Epithelial cell of esophagus (primary cell): ENCODE results near the gene MEX3D.
"Not testable (repeated sequence)": the region's sequence is repeated elsewhere in the genome, so short reads cannot be mapped to it uniquely, and the experiment has no call there.

ENCODE experiments used
- DNase-seq: peaks from one replicate; pipeline ENCODE4 v3.0.0; 2010; ENCODE audit warnings: low read depth
- H3K4me3 ChIP-seq: 2 replicates; pipeline ENCODE4 v1.5.1; 2011; ENCODE audit warnings: mild to moderate bottlenecking, low read length, control low read depth
- TF ChIP-seq, protein P1 (sequence below): IDR thresholded peaks from 2 replicates; pipeline ENCODE4 v1.5.1; 2011; ENCODE audit warnings: low read depth, mild to moderate bottlenecking, low read length, control low read depth, inconsistent platforms; ENCODE audit not compliant: insufficient read depth; ENCODE audit errors: missing control alignments

The MEX3D gene

DNA sequence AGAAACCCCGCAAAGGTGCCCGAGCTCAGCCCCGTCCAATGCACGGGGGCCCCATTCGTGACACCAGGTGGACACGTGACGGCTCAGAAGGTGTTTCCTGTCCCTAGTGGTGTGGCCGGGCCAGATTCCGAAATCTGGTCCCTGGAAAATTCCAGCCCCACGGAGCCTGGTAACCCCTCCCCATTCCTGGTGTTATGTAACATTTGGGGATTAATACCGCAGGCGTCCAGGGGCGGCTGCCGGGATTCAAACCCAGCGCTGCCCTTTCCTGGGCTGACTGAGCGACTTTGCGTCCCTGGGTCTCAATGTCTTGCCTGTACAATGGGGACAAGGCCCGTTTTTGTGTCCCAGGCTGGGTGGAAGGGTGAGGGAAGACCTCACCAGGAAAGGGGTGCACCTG is 45.3 kb downstream of the MEX3D start:
- no peak overlapping the region for H3K4me3 ChIP-seq
- DNase-seq, result no peak
- TF ChIP-seq, protein P1, sequence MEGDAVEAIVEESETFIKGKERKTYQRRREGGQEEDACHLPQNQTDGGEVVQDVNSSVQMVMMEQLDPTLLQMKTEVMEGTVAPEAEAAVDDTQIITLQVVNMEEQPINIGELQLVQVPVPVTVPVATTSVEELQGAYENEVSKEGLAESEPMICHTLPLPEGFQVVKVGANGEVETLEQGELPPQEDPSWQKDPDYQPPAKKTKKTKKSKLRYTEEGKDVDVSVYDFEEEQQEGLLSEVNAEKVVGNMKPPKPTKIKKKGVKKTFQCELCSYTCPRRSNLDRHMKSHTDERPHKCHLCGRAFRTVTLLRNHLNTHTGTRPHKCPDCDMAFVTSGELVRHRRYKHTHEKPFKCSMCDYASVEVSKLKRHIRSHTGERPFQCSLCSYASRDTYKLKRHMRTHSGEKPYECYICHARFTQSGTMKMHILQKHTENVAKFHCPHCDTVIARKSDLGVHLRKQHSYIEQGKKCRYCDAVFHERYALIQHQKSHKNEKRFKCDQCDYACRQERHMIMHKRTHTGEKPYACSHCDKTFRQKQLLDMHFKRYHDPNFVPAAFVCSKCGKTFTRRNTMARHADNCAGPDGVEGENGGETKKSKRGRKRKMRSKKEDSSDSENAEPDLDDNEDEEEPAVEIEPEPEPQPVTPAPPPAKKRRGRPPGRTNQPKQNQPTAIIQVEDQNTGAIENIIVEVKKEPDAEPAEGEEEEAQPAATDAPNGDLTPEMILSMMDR, result no peak

DNA sequence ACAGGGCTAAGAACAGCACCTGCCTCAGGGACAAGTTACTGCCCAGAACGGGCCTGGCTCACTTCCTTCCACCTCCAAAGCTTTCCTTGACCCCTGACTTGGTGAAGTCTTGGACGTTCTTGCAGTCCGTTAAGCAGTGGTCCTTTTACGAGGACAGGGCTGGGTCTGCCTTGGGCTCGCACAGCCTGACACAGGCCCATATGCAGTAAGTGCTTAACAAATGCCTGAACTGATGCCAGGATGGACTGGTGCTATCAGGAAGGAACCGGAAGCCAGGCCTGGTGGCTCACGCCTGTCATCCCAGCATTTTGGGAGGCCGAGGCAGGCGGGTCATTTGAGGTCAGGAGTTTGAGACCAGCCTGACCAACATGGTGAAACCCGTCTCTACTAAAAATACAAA is 46.1 kb downstream of the MEX3D start:
- TF ChIP-seq, protein P1, result no peak

DNA sequence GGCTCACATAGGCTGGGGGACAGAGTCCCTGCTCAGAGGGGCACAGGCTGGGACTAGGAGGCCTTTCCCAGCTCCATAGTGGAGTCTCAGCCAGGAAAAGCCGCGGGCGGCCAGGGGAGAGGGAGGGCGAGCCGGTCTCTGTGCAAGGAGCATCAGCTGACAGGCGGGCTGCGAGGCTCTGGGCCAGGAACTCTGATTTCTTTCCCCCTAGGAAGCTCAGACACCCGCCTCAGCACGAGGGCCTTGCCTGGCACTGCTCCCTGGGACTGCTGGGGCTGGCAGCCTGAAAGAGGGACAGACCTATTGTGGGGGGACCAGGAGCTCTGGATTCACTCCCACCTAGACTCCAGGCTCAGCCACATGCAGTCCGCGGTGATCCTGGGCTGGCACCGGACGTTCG is 46.5 kb downstream of the MEX3D start:
- TF ChIP-seq, protein P1, result no peak
- DNase-seq, result no peak
- H3K4me3 ChIP-seq, result no peak overlapping the region

More for the DNA sequence above, 46.1 kb downstream of the MEX3D start:
- H3K4me3 ChIP-seq, result no peak overlapping the region
- DNase-seq, result no peak

DNA sequence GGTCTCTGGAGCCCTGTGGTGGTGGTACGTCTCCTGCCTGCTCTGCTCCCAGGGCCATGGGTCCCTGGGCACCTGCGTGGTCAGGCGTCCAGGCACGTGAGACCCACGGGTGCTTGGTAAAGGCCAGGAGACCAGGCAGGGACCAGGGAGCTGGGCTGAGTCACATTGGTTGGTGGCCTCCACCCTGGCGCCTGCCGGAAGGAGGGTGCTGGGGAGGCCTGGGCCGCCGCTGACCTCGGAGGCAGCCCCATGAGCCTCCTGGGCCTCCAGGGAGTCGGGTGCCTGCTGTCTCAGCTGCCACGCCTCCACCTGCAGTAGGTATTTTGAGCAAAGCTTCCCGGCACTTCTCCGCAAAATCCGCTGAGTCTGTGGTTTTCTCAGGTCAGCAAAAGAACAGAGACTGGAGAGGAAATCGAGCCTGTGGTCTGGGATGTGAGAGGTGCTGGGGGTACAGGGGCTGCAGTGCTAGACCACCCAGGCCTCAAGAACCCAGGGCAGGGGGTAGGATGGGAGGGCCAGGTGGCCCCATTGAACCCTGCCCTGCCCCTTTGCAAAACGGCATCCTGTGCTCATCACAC is 47.8 kb downstream of the MEX3D start:
- no peak overlapping the region for H3K4me3 ChIP-seq
- DNase-seq, result no peak
- TF ChIP-seq, protein P1, result no peak

DNA sequence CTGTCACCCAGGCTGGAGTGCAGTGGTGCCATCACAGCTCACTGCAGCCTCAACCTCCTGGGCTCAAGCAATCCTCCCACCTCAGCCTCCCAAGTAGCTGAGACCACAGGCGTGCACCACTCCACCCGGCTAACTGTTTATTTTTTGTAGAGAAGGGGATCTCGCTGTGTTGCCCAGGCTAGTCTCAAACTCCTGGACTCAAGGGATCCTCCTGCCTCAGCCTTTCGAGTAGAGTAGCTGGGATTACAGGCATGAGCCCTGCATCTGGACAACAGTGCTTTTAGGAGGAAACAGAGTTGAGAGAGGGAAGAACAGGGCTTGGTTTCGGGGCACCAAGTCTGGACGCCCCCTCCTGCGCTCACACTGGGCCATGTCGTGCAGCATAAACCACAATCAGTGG is 48.3 kb downstream of the MEX3D start:
- DNase-seq, H3K4me3 ChIP-seq: not testable (repeated sequence)

DNA sequence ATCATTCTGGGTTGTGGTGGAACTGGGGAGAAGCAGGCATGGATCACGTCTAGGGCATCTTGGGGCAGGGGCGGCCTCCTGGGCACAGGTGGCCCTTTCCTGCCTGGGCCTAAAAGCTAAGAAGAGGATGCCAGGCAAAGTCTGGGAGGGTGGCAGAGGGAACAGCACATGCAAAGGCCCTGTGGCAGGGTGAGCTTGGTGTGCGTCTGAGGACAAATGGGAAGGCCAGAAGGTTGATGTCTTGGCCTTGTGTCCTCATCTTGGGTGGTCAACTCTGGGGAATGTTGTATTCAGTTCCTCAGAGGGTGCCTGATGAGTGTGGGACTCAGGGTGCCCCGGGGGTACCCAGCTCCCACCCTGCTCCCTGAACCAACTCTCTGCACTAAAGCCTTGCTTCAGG is 49.7 kb downstream of the MEX3D start:
- TF ChIP-seq, protein P1, result no peak
- DNase-seq, result no peak
- no peak overlapping the region for H3K4me3 ChIP-seq

DNA sequence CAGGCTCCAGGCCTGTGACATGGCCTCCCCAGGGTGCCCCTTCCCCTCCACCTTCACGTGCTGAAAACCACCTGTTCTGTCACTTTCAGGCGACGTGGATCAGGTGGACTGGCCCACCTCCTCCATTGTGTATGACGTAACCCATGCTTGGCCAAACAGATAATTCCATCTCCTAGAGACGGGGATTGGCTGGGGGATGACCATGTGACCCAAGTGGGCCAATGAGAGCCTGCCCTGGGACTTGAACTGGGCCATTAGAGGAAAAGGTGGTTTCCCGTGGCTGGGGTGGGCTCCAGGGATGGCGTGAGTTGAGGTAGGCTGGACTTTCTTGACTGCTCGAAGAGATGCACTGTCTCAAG is 51.8 kb downstream of the MEX3D start:
- H3K4me3 ChIP-seq, result no peak overlapping the region
- no peak for DNase-seq
- TF ChIP-seq, protein P1, result no peak
